ENCODE results near the gene ATN1.

ATN1 gene

GRCh38 chr12:6919588-6919987 lies 8.2 kb upstream of the ATN1 start:
- Mint-ChIP-seq H3K4me1 (peaks cover 18% of the 10 kb centered on the region), H3K27ac (peak overlapping the region in 1 of 3 experiments; percentile 45), H3K4me3 (no peak overlapping the region), H3K36me3 (ENCODE audit: low read depth) (peaks cover 4% of the 10 kb centered on the region), H3K27me3 (ENCODE audit: low read depth) (peaks cover 10% of the 10 kb centered on the region), H3K9me3 (no peaks in the 10 kb centered on the region)
- TF ChIP-seq CTCF (IDR thresholded peaks at IDR 0.05; ENCODE audit: unreplicated experiment in 3 of 3), result no peak

GRCh38 chr12:6921539-6921938 lies 6.2 kb upstream of the ATN1 start:
- peaks cover 32% of the 10 kb centered on the region for H3K4me1 Mint-ChIP-seq
- H3K4me3 Mint-ChIP-seq, result no peak overlapping the region
- H3K9me3 Mint-ChIP-seq, result no peaks in the 10 kb centered on the region

GRCh38 chr12:6921996-6922946 lies 5.5 kb upstream of the ATN1 start:
- Mint-ChIP-seq H3K9me3 (no peaks in the 10 kb centered on the region), H3K4me3 (no peak overlapping the region), H3K27me3 (ENCODE audit: low read depth) (no peaks in the 10 kb centered on the region), H3K36me3 (ENCODE audit: low read depth) (peaks cover 4% of the 10 kb centered on the region), H3K27ac (peak overlapping the region in 2 of 3 experiments; percentile 16 to 100), H3K4me1 (peaks cover 40% of the 10 kb centered on the region)
- no peak for TF ChIP-seq CTCF (IDR thresholded peaks at IDR 0.05; ENCODE audit: unreplicated experiment in 3 of 3)

More at GRCh38 chr12:6921539-6921938, 6.2 kb upstream of the ATN1 start:
- Mint-ChIP-seq H3K27me3 (ENCODE audit: low read depth) (no peaks in the 10 kb centered on the region), H3K27ac (peak overlapping the region in 1 of 3 experiments; percentile 47), H3K36me3 (ENCODE audit: low read depth) (peaks cover 4% of the 10 kb centered on the region)
- TF ChIP-seq CTCF (IDR thresholded peaks at IDR 0.05; ENCODE audit: unreplicated experiment in 3 of 3), result no peak

- Mint-ChIP-seq H3K36me3 (ENCODE audit: low read depth) (no peaks in the 10 kb centered on the region), H3K9me3 (no peaks in the 10 kb centered on the region), H3K4me1 (peaks cover 40% of the 10 kb centered on the region), H3K27ac (peak overlapping the region; percentile 98 to 100 (median 100)), H3K27me3 (ENCODE audit: low read depth) (no peaks in the 10 kb centered on the region), H3K4me3 (peak overlapping the region in 1 of 3 experiments; percentile 47)
- TF ChIP-seq CTCF (IDR thresholded peaks at IDR 0.05; ENCODE audit: unreplicated experiment in 3 of 3), result no peak
Observed at GRCh38 chr12:6923003-6923732, 4.6 kb upstream of the ATN1 start.

DNA sequence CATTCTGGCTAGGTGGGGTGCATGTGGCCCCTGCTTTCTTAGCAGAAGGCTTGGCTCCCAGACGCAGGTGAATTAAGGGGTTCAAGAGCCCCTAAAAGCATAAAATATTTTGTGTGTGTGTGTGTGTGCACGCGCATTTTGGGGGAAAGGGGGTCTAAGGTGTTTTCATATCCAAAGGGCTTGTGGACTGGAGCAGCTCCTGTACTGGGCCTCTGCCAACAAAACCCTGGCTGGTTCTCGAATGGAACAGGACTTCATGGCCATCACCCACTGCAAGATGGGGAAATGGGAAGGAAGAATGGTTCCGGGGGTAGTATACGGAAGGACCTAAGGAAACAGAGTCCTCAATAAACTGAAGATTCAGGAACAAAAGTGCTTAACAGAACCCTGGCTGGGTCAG lies 3.9 kb upstream of the ATN1 start:
- Mint-ChIP-seq H3K27ac (peak overlapping the region; percentile 98 to 100 (median 100)), H3K27me3 (ENCODE audit: low read depth) (no peaks in the 10 kb centered on the region)
- TF ChIP-seq CTCF (IDR thresholded peaks at IDR 0.05; ENCODE audit: unreplicated experiment in 3 of 3), result no peak

More for the DNA sequence above, 3.9 kb upstream of the ATN1 start:
- Mint-ChIP-seq H3K4me3 (peak overlapping the region in 1 of 3 experiments; percentile 97), H3K36me3 (ENCODE audit: low read depth) (no peaks in the 10 kb centered on the region), H3K4me1 (peaks cover 44% of the 10 kb centered on the region), H3K9me3 (no peaks in the 10 kb centered on the region)

All from nephron (organoid).